Stimulated activated CD4-positive, alpha-beta T cell treated with anti-CD3 and anti-CD28 coated beads, TNF-alpha, amount 100 ng/mL, for 1 hour (primary cell): Measurements from ENCODE around the gene HOXC10.

Experiments
- DNase-seq, 3 donors: peaks; one replicate each; pipeline ENCODE4 v3.0.0-alpha.2; 2020; ENCODE audit warnings: low read depth in 3 of 3, low spot score in 1 of 3

Gene HOXC10

DNA sequence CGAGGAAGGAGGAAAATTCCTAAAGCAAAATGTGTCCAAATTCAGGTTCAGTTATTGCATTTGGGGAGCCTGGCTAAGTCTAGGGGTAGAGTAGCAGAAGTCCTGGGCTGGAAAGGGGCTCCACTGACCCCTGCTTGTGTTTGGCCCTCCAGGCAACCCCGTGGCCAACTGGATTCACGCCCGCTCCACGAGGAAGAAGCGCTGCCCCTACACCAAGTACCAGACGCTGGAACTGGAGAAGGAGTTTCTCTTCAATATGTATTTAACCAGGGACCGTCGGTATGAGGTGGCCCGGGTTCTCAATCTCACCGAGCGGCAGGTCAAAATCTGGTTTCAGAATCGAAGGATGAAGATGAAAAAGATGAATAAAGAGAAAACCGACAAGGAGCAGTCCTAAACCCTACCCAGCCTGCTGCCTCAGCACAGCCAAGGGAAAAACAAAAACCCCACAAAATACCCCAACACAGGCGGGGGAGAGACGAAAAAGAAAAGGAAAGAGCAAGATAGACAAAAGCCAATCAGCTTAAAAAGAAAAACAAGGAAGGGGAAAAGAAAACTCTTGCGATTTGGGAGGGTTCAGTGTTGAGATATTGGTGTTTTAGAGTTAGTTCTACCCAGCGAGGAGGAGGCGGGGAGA is 17.4 kb downstream of the HOXC10 start:
- DNase-seq = no peak

DNA sequence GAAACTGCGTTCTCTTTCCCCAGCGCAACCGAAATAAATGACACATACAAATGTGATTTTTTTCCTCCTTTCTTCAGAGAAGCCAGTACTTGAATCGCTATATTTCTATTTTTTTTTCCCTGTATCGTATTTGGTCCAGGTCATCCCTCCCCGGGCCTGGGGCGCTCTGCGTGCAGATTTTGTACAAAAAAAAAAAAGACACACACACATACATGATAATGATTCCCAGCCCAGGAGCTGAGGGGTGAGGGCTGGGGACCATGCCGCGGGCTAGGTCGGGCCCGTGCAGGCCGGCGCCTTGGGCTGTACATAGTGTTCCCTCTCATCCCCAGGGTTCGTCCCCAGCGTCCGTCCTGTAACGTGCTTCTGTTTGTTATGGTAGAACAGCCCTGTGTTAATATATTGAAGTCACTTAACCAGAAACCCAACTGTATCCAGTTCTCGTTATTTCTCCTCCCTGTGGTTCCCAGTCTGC is 18.0 kb downstream of the HOXC10 start:
- DNase-seq = no peak

DNA sequence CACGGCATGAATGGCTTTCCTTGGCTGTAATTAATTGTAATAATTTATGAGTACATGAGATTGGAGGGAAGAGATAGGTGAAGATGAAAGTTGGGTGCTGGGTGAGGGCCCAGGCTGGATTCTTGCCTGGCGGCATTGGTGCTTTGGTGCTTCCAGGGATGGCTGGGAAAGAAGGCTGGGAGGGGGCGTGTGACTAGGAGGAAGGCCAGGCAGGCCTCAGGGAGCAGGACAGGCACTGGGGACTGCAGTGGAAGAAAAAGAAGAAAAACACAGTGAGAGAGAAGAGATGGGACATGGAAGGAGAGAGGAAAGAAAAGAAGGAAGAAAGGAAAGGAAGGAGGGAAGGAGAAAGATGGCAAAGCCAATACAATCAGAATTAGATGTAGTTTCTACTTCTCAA is 18.7 kb downstream of the HOXC10 start:
- no peak for DNase-seq

- DNase-seq = no peak
These were observed 19.3 kb downstream of the HOXC10 start for GRCh38 chr12:54004063-54004840.

- no peak for DNase-seq
These were observed 20.0 kb downstream of the HOXC10 start for GRCh38 chr12:54004841-54005530.

DNA sequence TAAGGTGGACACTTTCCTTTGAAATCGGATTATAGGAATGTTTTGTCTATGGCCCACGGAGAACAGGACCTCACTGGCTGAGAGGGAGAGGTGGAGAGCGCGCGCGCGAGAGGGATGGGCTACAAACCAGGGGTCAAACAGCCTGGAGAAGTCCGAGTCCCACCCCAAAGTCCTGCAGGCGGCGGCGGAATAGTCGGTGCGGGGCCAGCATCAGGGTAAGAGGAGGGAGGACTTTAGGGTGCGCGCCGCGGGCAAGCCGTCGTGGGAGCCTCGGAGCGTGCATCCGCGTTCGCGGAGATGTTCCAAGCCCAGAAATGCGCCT is 20.5 kb downstream of the HOXC10 start:
- no peak for DNase-seq

DNA sequence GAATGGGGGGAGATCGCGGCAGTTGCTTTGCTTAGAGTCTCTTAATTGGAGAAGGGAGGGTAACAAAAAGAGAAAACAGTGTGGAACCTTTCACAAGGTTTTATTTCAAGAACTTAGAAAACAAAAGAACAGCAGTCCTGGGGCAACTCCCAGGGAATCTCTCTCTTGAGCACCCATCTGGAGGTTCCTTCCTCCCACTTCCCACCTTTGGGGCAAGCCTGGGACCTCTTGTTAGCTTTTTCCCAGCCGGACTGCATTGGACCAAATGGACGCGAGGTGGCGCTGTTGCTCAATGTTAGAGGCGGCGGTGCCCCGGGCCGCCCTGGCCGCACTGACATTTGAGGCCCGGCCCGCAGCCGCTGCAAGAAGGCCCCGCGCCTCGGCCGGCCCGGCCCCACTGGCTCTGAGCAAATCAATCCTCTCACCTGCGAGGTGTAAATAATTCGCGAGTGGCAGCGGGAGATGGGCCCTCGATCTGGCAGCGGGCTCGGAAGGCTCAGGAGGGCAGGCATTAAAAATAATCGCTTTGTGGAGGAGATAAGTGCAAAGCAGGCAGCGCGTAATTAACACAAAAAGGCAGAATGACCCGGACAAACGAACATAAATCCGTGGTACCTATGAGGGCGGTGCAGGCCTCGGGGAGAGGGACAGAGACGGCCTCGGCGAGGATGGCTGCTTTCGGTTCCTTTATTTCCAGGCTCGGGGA is 21.1 kb downstream of the HOXC10 start:
- peak; percentile 54 to 84 (median 71) for DNase-seq

DNA sequence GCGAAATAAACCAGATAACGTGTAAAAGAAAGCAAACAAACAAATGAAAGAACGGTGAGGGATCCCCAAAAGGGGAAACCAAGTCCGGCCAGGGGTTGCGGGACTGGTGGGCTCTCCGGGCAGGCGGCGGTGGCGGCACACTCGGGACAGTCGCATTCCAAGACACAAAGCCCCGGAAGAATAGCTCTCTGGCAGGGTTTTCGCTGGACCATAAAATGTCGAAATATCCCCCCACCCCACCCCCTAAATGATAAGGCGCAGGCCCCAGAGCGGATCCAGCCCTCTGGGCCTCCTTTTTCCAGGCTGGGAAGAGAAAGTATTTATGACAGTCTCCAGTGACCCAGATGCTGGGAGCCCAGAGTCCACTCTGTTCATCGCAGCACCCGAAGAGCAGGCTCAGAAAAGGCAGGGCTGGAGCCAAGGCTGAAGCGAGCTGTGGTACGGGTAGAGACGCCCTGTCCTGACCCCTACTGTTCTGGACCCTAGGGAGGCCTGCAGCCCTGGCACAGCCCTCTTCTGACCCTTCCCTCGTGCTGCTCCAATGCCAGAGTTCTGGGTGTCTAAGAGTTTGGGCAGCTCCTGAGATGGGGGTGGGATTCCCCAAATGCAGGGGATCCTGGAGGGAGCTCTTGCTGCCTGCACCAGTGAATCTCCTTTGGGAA is 21.7 kb downstream of the HOXC10 start:
- no peak for DNase-seq

DNA sequence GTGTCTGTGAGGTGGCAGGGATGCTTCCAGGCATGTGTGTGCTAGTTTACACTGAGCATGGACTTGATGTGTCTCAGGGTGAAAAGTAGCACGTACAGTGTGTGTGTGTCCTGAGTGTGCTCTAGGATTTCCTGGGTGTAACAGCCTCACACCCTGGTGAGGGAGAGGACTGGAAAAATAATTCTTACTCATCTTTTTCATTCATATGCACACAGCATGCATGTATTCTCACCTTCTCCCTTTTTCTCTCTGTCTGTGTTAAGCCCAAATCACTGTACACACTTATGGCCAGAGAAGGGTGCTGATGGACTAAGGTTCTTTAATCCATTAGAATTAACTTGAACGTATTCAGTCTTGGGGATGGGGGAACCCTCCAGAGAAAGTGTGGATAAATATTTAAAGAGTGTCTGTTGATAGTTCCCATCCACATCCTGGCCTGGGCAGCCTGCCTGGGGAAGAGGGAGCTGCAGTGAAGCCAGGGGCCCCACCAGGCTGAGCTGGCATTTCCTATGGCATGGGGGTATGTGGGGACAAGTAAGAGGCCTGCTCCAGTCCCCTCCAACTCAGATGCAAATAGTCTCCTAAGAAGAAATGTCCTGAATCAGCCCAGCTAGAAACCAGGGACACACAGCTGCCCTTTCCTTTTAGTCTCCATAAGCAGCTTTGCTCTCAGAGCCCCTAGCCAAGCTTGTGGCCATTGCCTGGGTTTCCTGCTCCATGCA is 22.8 kb downstream of the HOXC10 start:
- no peak for DNase-seq

DNA sequence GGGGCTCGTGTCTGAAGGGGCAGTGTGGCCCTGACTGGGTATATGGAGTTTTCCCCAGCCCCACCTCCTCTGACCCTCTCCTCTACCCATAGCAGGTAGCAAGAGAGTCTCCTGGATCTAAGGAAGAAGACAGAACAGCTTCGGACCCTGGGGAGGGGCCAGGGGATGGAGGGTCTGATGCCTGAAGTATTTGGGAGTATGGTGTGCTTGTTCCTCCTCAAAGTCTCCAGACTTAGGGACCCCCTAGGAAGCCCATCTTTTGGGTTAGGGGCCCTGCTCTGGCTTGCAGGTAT is 23.3 kb downstream of the HOXC10 start:
- DNase-seq = no peak

DNA sequence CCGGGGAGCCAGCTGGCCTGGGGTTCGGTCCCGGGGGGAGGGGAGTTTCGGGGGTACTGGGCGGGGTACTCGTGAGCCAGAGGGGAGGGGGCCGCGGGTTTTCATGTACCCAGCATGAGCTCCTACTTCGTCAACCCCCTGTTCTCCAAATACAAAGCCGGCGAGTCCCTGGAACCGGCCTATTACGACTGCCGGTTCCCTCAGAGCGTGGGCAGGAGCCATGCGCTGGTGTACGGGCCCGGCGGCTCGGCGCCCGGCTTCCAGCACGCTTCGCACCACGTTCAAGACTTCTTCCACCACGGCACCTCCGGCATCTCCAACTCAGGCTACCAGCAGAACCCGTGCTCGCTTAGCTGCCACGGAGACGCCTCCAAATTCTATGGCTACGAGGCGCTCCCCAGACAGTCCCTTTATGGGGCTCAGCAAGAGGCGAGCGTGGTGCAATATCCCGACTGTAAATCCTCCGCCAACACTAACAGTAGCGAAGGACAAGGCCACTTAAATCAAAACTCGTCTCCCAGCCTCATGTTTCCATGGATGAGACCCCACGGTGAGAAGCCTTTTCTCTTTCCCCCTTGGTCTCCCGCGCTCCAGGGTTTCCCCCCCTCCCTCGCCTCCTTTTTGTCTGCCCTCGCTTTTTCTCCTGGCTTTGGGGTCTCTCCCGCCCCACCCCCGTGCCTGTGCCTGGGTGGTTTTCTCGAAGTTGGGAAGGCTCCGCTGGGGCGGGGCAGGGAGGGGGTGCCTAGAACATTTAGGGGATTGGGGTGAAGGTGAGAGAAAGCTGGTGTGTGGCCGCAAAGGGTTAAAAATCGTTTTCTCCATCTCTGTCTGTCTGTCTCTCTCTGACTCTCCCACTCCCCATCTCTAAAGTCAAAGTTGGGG is 24.5 kb downstream of the HOXC10 start:
- no peak for DNase-seq

GRCh38 chr12:54010053-54010971 is 25.4 kb downstream of the HOXC10 start:
- DNase-seq = no peak

GRCh38 chr12:54010972-54011664 is 26.2 kb downstream of the HOXC10 start:
- no peak for DNase-seq

DNA sequence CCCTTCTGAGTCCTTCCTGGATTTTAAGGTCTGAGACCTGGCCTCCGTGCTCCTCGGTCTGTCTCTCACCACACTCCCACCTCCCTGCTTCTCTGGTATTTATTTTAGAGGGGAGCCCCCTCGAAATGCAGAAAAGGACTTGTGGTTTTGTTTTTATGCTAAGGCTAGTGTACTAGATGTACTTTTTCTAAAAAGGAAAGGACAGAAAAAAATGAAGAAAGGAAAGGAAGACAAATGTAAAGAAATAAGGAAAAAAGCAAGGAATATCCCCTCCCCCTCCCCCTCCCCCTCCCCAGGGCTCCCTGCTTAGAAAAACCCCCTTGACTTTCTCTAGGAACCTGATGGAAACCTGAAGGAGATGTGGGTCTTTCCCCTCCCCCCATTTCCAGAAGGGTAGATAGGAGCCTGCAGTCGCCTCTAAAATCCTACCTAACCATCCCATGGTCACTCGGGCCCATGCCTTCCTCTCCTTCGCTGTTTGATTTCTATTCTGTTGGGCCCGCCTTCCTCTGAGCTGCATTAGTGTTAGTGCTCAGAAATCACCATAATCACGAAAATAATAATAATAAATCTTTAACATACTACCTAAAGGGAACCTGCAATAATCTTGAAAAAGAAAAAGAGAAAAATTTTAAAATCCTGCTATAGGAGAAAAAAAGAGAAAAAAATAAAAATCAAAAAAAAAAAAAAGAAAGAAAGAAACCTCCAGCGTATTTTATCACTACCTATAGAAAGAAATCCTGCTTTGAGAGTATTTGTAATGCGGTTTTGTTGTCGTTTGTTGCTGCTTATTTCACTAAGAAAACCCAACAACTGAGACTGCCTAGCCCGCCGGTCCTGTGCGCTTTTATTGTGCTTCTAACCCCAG is 27.0 kb downstream of the HOXC10 start:
- DNase-seq = no peak

DNA sequence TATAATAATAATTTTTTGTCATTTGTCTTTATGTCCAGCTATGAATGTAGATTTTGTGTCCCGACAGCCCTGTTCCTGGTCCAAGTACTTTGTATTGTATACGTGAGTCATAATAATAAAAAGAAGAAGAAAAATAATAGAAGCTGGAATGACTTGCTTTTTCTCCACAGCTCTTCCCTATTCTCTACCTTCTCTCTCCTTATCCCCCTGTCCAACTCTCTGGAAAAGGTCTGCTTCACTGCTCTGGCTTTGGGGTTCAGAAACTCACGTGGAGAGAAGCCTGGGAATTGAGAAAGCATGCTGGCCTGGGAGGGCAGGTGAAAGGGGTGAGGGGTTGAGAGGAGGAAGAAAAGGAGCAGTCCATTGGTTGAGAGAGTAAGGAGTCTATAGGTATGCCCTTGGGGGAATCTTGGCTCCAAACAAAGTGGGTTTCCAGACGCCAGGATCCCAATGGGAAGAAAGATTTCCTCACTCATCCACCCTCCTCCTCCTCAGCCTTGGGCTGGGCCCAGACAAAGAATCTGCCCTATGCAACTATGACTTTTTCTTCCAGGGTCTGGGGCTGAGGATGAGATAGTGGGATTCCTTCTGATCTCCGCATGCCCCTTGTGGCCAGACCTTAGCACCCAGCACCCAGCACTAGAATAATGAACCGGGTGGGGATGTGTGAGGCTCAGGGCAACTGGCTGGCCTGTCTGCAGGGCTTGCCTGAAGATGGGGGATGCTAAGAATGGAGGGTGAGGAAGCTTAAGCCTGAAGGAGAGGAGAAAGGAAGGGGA is 27.9 kb downstream of the HOXC10 start:
- DNase-seq = no peak

DNA sequence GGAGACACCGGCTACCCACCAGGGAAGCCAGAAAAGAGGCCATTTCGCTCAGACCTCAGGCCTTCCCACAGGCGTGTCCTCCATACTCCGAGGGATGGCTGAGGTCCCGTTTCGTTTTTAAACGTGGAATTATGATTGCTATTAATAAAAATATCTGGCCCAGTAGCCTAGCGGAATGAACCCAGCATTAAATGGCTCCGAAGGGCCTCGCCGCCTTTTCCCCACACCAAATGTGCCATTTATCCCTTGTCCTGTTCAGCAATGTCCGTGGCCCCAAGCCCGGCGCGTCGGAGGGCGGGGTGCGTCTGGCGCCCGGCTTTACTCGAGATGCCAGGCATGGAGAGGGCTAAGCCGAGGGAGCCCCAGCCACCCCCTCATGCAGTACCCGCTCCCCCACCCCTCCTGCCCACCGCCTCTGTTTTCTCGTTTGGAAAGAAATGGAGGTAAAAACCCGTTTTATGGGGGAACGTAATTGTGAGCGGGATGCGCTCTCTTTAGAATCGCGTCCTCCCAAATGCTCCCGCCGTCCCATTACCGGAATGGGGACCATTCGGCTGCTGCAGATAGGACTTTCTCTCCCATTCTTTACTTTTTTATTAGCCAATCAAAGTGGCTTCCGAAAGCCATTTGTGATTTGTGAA is 29.6 kb downstream of the HOXC10 start:
- DNase-seq = no peak
